Muscle of back (tissue), 11 donors: Measurements from ENCODE around the gene SPAG17. TPM values are rescaled to one million over a fixed set of nuclear protein-coding genes. Genes with fewer than 3 reads are reported as not detected.
"Not testable (repeated sequence)": the region's sequence is repeated elsewhere in the genome, so short reads cannot be mapped to it uniquely, and the experiment has no call there.

ENCODE experiments used
- DNase-seq, 3 donors: peaks; one replicate each; pipeline versions ENCODE4 v3.0.0 to v3.0.0-alpha.2; 2013
- polyA plus RNA-seq, 10 donors: library from polyadenylated mRNA; unstranded; fragments of 120-200 nt; gene quantifications; one replicate each; pipeline ENCODE4 v1.2.1, GENCODE V29; 2013; ENCODE audit not compliant: insufficient read length in 10 of 10

SPAG17 gene
- polyA plus RNA-seq, 10 donors: 0.58 to 2.8 (median 2.1) TPM

GRCh38 chr1:117981455-117982192, 203.4 kb downstream of the SPAG17 start:
- no peak for DNase-seq

DNA sequence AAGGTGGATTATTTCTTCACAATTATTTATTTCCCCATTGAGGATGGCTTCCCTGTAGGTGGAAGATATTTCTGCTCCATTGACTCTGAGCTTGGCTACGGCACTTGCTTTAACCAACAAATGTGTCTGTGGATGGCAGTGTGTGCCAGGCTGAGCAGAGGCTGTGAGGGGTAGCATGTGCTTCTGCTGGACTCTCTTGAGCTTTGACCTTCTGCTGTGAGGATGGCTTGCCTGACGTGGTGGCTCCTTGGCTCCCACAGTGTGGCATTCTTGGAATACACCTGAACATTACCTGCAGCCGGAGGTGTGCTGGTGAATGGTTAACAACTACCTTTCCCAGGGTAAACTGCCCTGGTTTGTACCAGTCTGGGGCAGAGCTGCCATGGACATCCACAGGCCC, 208.6 kb downstream of the SPAG17 start:
- DNase-seq: no peak

DNA sequence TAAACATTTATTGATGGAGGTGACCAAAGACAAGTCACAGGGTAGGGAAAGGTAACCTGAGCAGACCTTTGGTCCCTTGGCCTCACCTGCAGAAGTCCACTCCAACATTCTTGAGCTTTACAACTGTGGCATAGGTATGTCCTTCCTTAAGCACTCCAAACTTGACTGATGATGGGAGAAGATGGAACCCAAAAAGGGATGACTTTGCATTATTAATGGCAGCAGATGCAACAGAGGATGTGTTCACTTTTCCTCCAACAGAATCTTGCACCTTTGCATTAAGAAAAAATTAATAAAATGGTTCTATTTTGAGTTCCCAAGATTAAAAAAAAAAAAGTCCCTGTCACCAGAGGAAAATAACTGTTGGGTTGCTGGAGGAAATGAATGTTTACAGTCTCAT, 213.3 kb downstream of the SPAG17 start:
- no peak for DNase-seq

DNA sequence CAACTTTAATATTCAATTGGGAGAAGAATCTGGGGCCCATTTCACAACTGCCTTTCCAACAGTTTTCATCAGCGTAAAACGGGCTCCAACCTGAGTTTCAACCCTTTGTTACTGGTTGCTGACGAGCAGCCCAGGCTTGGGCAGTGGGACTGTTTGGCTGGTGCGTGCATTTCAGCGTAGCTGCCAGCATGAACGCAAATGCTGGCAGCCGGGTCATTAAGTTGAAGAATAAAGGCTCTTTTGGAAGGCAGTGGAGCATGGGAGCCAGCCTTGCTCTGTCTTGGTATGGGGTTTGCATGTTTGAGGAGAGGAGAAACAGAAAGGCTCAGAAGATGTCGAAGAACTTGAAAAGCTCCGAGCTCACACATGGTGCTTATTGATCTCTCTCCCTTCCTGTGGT, 214.8 kb downstream of the SPAG17 start:
- no peak for DNase-seq

- peak; percentile 16 to 65 (median 29) for DNase-seq
Observed at GRCh38 chr1:117967881-117968280, 217.1 kb downstream of the SPAG17 start.

GRCh38 chr1:117967477-117967876, 217.6 kb downstream of the SPAG17 start:
- DNase-seq: peak; percentile 30 to 64 (median 38)

DNA sequence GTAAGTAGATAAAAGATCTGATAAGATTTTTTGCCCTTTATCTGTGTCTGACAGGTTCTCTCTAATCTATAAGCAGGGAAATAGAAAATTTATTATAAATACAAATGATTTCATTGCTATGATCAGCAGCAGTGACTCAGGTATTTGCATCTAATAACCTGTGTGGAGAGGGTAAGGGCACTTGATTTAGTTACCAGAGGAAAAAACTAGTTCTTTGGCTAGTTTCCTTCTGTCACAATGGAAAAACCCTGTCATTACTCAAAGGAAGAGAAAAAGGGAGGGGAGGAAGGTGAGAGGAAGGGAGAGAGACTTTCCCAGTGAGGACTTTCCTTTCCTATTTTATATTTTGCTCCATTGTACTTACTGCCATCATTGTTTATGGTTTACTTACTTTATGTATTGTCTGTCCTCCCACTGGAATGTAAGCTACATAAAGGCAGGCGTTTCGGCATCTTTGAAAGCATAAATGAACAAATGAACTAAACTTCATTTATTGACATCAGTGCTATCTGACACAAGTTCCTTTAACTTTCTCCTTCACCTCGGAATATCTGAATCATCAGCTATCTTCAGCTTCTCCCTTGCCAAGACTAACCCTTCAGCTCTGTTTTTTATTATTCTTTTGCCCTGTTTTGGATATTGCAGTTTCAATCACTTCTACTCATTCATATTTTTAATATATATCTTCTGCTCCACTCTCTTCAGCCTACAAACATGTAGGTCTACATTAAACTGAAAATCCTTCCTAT, 220.6 kb downstream of the SPAG17 start:
- no peak for DNase-seq

- DNase-seq: peak in 1 of 3 donors; percentile 18
Observed at GRCh38 chr1:117959364-117959763, 225.7 kb downstream of the SPAG17 start.

DNA sequence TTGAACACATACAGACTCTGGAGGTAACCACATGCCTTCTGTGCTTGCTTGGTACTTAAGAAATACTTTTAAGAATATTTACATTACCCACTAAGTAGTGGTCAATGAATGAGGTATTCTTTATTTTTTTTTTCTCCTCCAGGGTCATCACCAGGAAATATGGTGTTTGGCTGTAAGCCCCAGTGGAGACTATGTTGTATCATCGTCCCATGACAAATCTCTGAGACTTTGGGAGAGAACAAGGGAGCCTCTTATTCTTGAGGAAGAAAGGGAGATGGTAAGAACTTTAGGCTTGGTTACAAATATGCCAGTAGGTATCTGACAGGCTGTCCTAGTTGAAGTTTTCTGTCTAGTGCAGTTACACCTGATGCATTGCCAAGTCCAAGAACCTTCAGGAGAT, 232.6 kb downstream of the SPAG17 start:
- DNase-seq: no peak

- no peak for DNase-seq
Observed at GRCh38 chr1:117942293-117942692, 242.7 kb downstream of the SPAG17 start.

- DNase-seq: no peak
Observed at GRCh38 chr1:117933769-117934168, 251.3 kb downstream of the SPAG17 start.

DNA sequence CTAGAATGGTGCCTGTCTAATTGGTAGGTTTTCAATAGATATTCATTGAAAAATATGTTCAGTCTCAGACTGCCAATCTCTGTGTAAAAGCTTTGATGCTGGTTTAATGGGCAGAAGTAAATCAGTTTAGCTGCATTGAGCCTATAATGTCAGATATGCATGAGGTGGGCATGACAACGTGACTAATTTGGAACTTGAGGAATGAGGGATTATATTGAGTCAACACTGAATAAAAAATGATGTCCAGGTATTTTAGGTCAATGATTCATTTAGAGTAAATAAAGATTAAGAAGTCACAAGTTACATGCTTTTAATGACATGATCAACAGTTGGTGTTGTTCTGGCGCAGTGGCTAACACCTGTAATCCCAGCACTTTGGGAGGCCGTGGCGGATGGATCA, 252.5 kb downstream of the SPAG17 start:
- DNase-seq: no peak

GRCh38 chr1:117930484-117930883, 254.5 kb downstream of the SPAG17 start:
- DNase-seq: peak in 1 of 3 donors; percentile 12

DNA sequence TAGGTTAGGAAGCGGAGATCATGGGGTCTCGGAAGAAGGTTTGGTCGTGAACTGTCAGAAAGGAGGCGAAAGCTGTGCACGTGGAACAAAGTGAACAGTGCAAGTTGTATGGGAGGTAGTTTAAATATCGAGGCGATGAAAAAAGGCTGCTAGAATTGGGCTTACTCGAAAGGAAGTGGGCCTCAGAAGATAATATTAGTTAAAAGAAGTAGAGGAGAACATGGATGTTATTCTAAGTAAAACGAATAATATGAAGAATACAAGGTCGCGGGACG, 254.9 kb downstream of the SPAG17 start:
- no peak for DNase-seq

GRCh38 chr1:117929343-117930172, 255.5 kb downstream of the SPAG17 start, which contains the start of the genes GDAP2 and WDR3:
Gene GDAP2, minus strand, starts transcription at chr1:117929621. Its CDS starts 9,264 bp downstream, at chr1:117920357.
Gene WDR3, plus strand, starts transcription at chr1:117929739. Its CDS starts 3,581 bp downstream, at chr1:117933320.
- DNase-seq: peak; percentile 97 to 99 (median 97)

DNA sequence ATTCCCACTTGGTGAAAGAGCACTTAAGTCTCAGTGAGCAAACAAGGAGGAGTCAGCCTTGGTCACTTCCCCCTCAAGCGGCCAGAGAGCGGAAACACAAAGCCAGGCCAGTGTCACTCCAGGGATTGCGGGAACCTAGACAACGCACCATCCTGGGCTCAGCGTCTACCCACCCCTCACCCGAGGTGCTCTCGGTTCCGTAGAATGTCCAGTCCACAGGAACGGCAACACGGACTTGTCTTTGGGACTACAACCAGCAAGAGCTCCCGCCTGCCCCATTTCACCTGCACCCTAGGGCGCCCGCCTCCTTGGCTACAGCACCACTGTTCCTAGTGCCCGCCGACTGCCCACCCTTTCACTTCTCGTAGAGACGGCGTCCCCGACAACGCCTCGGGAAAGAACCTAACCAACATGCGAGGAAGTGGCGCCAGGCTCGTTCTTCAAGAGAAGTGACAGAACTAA, 256.1 kb downstream of the SPAG17 start:
- DNase-seq: peak in 2 of 3 donors; percentile 39 to 55

GRCh38 chr1:117925981-117926380, 259.0 kb downstream of the SPAG17 start:
- no peak for DNase-seq

DNA sequence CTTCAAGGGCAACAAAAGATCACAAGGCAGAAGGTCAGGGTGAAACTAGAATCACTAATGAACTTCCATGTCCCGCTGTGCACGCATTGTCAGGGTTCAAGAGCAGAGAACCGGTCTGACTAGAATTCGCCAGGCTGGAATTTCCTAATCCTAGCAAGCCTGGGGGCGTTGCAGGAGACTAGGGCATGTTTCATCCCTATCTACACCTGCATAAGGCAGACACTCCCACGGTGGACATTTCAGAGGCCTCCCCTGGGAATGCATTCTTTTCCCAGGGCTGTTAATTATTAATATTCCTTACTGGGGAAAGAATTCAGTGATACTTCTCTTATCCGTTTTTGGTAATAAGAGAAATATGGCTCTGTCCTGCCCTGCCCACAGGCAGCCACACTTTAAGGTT, 262.3 kb downstream of the SPAG17 start:
- DNase-seq: not testable (repeated sequence)

GRCh38 chr1:117921991-117922390, 263.0 kb downstream of the SPAG17 start:
- no peak for DNase-seq

DNA sequence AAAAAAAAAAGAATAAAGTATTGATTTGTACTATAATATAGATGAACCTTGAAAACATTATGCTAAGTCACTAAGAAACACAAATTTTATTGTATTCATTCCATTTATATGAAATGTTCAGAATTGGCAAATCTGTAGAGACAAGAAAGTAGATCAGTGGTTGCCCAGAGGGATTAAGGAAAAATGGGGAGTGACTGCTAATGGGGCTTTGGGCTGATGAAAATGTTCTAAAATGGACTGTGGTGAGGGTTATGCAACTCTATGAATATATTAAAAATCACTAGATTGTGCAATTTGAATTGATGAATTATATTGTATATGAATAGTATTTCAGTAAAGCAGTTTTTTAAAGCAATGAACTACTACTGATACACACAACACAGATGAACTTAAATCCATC, 265.7 kb downstream of the SPAG17 start:
- DNase-seq: no peak

DNA sequence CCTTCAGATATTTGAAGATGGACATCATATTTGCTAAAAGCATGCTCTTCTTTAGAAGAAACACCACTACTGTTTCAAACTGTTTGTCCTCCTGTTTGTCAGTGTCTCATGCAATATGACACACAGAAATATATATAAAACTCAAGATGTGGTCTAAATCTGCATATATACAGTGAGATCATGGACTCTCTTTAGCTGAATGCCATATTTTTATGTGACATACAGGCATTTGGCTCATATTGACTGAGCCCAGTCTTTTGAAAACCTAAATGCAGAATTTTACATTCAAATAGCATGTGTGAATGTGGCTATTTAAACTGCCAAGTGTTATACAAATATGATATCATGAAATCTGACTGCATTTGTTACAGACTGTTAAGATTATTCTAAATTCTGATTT, 274.0 kb downstream of the SPAG17 start:
- DNase-seq: no peak

- no peak for DNase-seq
Observed at GRCh38 chr1:117905019-117905418, 280.0 kb downstream of the SPAG17 start.
